ENCODE results near the gene CERS3. TPM values are rescaled to one million over a fixed set of nuclear protein-coding genes. Genes with fewer than 3 reads are reported as not detected.

Gene CERS3
- polyA plus RNA-seq, 1 donor: 0.15 TPM

DNA sequence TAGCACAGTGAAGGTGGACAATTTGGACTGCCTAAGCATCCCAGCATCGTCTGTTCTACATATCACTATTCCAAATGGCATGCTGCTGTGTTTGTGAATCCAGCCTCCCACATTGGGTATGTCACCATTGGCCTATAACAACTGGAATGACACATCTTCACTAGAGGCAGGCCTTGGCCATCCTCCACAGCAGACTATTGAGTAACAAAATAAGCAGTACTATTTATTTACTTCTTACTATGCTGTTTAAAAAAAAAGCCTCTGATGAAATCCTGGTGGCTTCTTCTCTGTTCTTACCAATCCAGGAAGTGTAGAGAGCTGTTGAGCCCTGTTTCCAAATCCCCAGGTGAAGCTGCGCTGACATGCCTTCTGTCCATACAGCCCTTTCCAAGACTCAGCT is 30.6 kb upstream of the CERS3 start:
- Histone ChIP-seq H3K27me3 (ENCODE audit: control insufficient read depth, insufficient read depth, low read length) (no peaks in the 10 kb centered on the region), H3K4me3 (ENCODE audit: low read length) (no peak overlapping the region), H3K36me3 (ENCODE audit: control insufficient read depth, insufficient read depth, low read length) (no peaks in the 10 kb centered on the region), H3K27ac (ENCODE audit: low read length) (no peak overlapping the region), H3K4me1 (ENCODE audit: control insufficient read depth, insufficient read depth, low read length) (no peaks in the 10 kb centered on the region), H3K9me3 (ENCODE audit: control insufficient read depth, low read depth, low read length) (peaks cover 9% of the 10 kb centered on the region)
- WGBS (ENCODE audit: insufficient coverage, low lambda C conversion rate): no CpG with 5 or more reads among the region's 2 CpGs
- DNase-seq: no peak

DNA sequence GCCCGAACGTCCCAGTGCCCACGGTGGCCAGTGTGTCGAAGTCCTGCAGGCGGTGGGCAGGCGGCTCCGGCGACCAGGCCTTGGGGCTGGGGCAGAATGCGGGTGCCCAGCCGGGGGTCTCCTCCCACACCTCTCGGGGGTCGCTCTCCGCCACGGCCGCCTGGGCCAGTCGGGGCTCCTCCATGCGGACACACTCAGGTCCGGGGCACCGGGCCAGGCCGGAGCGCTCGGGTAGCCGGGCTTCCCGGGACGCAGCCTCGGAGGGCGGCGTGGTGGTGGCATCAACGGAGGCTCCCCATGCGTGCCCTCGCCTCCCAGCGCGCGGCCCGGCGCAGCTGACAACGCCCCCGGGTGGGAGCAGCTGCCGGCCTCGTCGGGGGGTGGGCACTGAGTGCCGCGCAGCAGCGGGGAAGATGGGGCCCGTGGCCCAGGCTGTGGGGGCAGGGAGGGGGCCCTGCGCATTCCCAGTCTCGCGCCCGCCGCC is 30.1 kb upstream of the CERS3 start:
- no CpG with 5 or more reads among the region's 50 CpGs for WGBS (ENCODE audit: insufficient coverage, low lambda C conversion rate)
- Histone ChIP-seq H3K4me1 (ENCODE audit: control insufficient read depth, insufficient read depth, low read length) (no peaks in the 10 kb centered on the region), H3K27me3 (ENCODE audit: control insufficient read depth, insufficient read depth, low read length) (no peaks in the 10 kb centered on the region), H3K27ac (ENCODE audit: low read length) (no peak overlapping the region), H3K36me3 (ENCODE audit: control insufficient read depth, insufficient read depth, low read length) (no peaks in the 10 kb centered on the region), H3K9me3 (ENCODE audit: control insufficient read depth, low read depth, low read length) (peaks cover 14% of the 10 kb centered on the region), H3K4me3 (ENCODE audit: low read length) (no peak overlapping the region)
- DNase-seq: no peak

- H3K9me3 ChIP-seq (ENCODE audit: control insufficient read depth, low read depth, low read length): peaks cover 12% of the 10 kb centered on the region
- WGBS (ENCODE audit: insufficient coverage, low lambda C conversion rate): 95% methylated on average over 10 of the region's 16 CpGs
- DNase-seq: no peak
- H3K27ac ChIP-seq (ENCODE audit: low read length): no peak overlapping the region
- no peak overlapping the region for H3K4me3 ChIP-seq (ENCODE audit: low read length)
- H3K36me3 ChIP-seq (ENCODE audit: control insufficient read depth, insufficient read depth, low read length): peaks cover 3% of the 10 kb centered on the region
- H3K27me3 ChIP-seq (ENCODE audit: control insufficient read depth, insufficient read depth, low read length): no peaks in the 10 kb centered on the region
- no peaks in the 10 kb centered on the region for H3K4me1 ChIP-seq (ENCODE audit: control insufficient read depth, insufficient read depth, low read length)
These were observed 24.7 kb upstream of the CERS3 start for GRCh38 chr15:100553468-100553867.

DNA sequence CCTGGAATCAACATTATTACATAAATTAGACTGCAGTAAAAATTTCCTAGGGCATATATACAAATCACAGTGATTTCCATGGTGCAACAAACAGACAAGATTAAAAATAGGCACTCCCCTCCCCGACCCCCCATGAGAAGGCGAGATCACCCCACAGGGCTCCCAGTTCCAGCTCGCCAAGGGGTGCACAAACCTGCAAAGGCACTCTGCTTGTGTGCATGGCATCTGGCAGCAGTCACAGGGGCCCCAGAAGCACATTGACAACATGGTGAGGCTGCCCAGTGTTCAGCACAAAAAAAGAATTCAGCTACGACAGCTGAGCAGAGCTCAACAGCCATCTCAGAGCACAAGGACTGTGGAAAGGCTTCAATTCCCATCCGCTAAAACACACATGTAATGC is 19.2 kb upstream of the CERS3 start:
- Histone ChIP-seq H3K4me1 (ENCODE audit: control insufficient read depth, insufficient read depth, low read length) (no peaks in the 10 kb centered on the region), H3K36me3 (ENCODE audit: control insufficient read depth, insufficient read depth, low read length) (peaks cover 3% of the 10 kb centered on the region), H3K27ac (ENCODE audit: low read length) (no peak overlapping the region), H3K9me3 (ENCODE audit: control insufficient read depth, low read depth, low read length) (peaks cover 8% of the 10 kb centered on the region), H3K27me3 (ENCODE audit: control insufficient read depth, insufficient read depth, low read length) (peaks cover 16% of the 10 kb centered on the region), H3K4me3 (ENCODE audit: low read length) (no peak overlapping the region)
- DNase-seq: no peak
- WGBS (ENCODE audit: insufficient coverage, low lambda C conversion rate): no CpG with 5 or more reads among the region's 5 CpGs

DNA sequence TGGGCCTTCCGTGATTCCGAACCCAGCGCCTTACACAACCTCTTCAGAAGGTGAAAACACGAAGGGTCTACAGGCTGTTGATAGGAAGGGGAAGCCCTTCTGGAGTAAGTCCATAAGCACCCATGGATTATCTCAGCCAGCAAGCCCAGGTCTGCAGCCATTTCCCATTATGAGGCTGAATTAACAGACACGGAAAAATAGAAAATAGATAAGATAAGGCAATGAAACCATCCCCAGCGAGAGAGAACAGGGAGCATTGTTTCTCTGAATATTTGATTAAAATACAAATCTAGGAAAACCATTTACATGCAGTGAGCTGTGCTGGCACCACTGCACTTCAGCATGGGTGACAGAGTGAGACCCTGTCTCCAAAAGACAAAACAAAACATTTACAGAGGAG is 16.2 kb upstream of the CERS3 start:
- no peak for DNase-seq
- H3K4me3 ChIP-seq (ENCODE audit: low read length): no peak overlapping the region
- peaks cover 7% of the 10 kb centered on the region for H3K9me3 ChIP-seq (ENCODE audit: control insufficient read depth, low read depth, low read length)
- no peaks in the 10 kb centered on the region for H3K36me3 ChIP-seq (ENCODE audit: control insufficient read depth, insufficient read depth, low read length)
- WGBS (ENCODE audit: insufficient coverage, low lambda C conversion rate): no CpG with 5 or more reads among the region's 6 CpGs
- no peak overlapping the region for H3K27ac ChIP-seq (ENCODE audit: low read length)
- H3K4me1 ChIP-seq (ENCODE audit: control insufficient read depth, insufficient read depth, low read length): no peaks in the 10 kb centered on the region
- H3K27me3 ChIP-seq (ENCODE audit: control insufficient read depth, insufficient read depth, low read length): peaks cover 16% of the 10 kb centered on the region

- Histone ChIP-seq H3K27ac (ENCODE audit: low read length) (no peak overlapping the region), H3K36me3 (ENCODE audit: control insufficient read depth, insufficient read depth, low read length) (no peaks in the 10 kb centered on the region), H3K4me3 (ENCODE audit: low read length) (no peak overlapping the region), H3K4me1 (ENCODE audit: control insufficient read depth, insufficient read depth, low read length) (no peaks in the 10 kb centered on the region), H3K27me3 (ENCODE audit: control insufficient read depth, insufficient read depth, low read length) (peaks cover 16% of the 10 kb centered on the region), H3K9me3 (ENCODE audit: control insufficient read depth, low read depth, low read length) (peaks cover 4% of the 10 kb centered on the region)
- DNase-seq: no peak
- no CpG with 5 or more reads among the region's 57 CpGs for WGBS (ENCODE audit: insufficient coverage, low lambda C conversion rate)
These were observed 15.6 kb upstream of the CERS3 start for GRCh38 chr15:100544338-100544841.

DNA sequence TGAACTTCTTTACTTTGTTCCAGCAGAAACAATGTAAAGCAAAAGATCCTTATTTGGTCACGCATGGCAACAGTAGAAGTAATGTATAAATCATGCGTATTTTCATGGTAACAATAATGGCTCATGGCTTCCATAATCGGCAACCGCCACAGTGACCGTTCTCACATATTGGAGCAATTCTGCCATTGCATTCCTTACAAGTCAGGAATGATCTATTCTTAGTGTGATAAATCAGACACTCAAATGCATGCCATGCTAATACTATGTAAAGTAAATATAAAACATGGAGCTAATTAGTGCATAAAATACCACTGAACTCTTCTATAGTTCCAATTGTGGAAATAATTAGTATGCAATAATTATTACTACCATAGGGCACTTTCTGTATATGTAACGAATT is 13.5 kb upstream of the CERS3 start:
- no peaks in the 10 kb centered on the region for H3K36me3 ChIP-seq (ENCODE audit: control insufficient read depth, insufficient read depth, low read length)
- no peak overlapping the region for H3K4me3 ChIP-seq (ENCODE audit: low read length)
- peaks cover 4% of the 10 kb centered on the region for H3K9me3 ChIP-seq (ENCODE audit: control insufficient read depth, low read depth, low read length)
- DNase-seq: no peak
- no peaks in the 10 kb centered on the region for H3K4me1 ChIP-seq (ENCODE audit: control insufficient read depth, insufficient read depth, low read length)
- WGBS (ENCODE audit: insufficient coverage, low lambda C conversion rate): 100% methylated on average over 1 of the region's 6 CpGs
- peaks cover 16% of the 10 kb centered on the region for H3K27me3 ChIP-seq (ENCODE audit: control insufficient read depth, insufficient read depth, low read length)
- no peak overlapping the region for H3K27ac ChIP-seq (ENCODE audit: low read length)

GRCh38 chr15:100537331-100537730 is 8.6 kb upstream of the CERS3 start:
- no peak for DNase-seq
- WGBS (ENCODE audit: insufficient coverage, low lambda C conversion rate): no CpG with 5 or more reads among the region's 2 CpGs
- Histone ChIP-seq H3K36me3 (ENCODE audit: control insufficient read depth, insufficient read depth, low read length) (no peaks in the 10 kb centered on the region), H3K9me3 (ENCODE audit: control insufficient read depth, low read depth, low read length) (no peaks in the 10 kb centered on the region), H3K4me3 (ENCODE audit: low read length) (no peak overlapping the region), H3K27me3 (ENCODE audit: control insufficient read depth, insufficient read depth, low read length) (no peaks in the 10 kb centered on the region), H3K4me1 (ENCODE audit: control insufficient read depth, insufficient read depth, low read length) (no peaks in the 10 kb centered on the region), H3K27ac (ENCODE audit: low read length) (no peak overlapping the region)

DNA sequence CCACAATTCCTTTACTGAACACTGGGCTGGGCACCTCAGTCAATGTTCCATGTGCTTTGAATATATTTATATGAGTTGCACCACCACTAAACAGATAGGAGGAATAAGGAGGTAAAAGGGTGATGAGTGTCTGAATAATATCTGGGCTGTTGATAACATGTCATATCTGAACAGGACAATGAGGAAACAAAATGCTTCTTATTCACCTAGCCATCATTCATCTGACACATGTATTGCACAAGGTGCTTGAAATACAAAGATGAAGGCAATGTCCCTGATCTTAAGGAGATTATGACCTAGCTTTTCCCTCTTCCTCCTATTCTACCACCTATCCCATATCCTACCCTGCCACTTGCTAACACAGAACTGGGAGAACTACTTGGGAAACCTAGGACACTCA is 8.0 kb upstream of the CERS3 start:
- no peaks in the 10 kb centered on the region for H3K36me3 ChIP-seq (ENCODE audit: control insufficient read depth, insufficient read depth, low read length)
- no peaks in the 10 kb centered on the region for H3K27me3 ChIP-seq (ENCODE audit: control insufficient read depth, insufficient read depth, low read length)
- no peak for DNase-seq
- H3K4me1 ChIP-seq (ENCODE audit: control insufficient read depth, insufficient read depth, low read length): no peaks in the 10 kb centered on the region
- H3K4me3 ChIP-seq (ENCODE audit: low read length): no peak overlapping the region
- no peak overlapping the region for H3K27ac ChIP-seq (ENCODE audit: low read length)
- no peaks in the 10 kb centered on the region for H3K9me3 ChIP-seq (ENCODE audit: control insufficient read depth, low read depth, low read length)

DNA sequence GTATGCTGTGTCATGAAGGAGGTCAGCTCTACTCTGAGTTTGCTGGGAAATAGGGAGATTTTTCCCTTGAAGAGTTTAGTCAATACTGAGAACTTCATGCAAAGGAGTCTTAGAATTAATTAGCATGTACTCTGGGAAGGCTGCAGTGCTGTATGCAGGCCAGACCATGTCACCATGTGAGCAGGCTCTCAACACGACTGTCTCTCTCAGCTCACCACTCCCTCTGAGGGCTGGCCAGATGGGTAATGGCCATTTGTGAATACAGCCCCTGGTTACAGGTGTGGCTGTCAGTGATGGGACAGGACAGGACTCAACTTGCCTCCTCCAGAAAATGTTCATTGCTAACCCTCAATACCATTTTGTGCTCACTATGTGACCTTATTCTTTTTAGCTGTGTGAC is 5.1 kb upstream of the CERS3 start:
- H3K9me3 ChIP-seq (ENCODE audit: control insufficient read depth, low read depth, low read length): no peaks in the 10 kb centered on the region
- DNase-seq: no peak
- H3K4me1 ChIP-seq (ENCODE audit: control insufficient read depth, insufficient read depth, low read length): no peaks in the 10 kb centered on the region
- no peak overlapping the region for H3K27ac ChIP-seq (ENCODE audit: low read length)
- H3K36me3 ChIP-seq (ENCODE audit: control insufficient read depth, insufficient read depth, low read length): no peaks in the 10 kb centered on the region
- H3K4me3 ChIP-seq (ENCODE audit: low read length): no peak overlapping the region
- WGBS (ENCODE audit: insufficient coverage, low lambda C conversion rate): no CpG with 5 or more reads among the region's 1 CpG
- H3K27me3 ChIP-seq (ENCODE audit: control insufficient read depth, insufficient read depth, low read length): no peaks in the 10 kb centered on the region

GRCh38 chr15:100531823-100532327 is 3.1 kb upstream of the CERS3 start:
- DNase-seq: no peak
- no peak overlapping the region for H3K4me3 ChIP-seq (ENCODE audit: low read length)
- no peaks in the 10 kb centered on the region for H3K27me3 ChIP-seq (ENCODE audit: control insufficient read depth, insufficient read depth, low read length)
- WGBS (ENCODE audit: insufficient coverage, low lambda C conversion rate): 77% methylated on average over 9 of the region's 11 CpGs
- no peaks in the 10 kb centered on the region for H3K9me3 ChIP-seq (ENCODE audit: control insufficient read depth, low read depth, low read length)
- H3K36me3 ChIP-seq (ENCODE audit: control insufficient read depth, insufficient read depth, low read length): no peaks in the 10 kb centered on the region
- no peaks in the 10 kb centered on the region for H3K4me1 ChIP-seq (ENCODE audit: control insufficient read depth, insufficient read depth, low read length)
- H3K27ac ChIP-seq (ENCODE audit: low read length): no peak overlapping the region
